Measurements from ENCODE around the gene TAGLN.

GRCh38 chr11:117223741-117224689 is 24.8 kb downstream of the TAGLN start:
- TF ChIP-seq CTCF (IDR thresholded peaks at IDR 0.05) (no peak), ATF2 (CRISPR knock-in tag; IDR thresholded peaks at IDR 0.05; ENCODE audit: borderline replicate concordance, low read depth) (no peak)

Measured in WTC11 (cell line).